ENCODE data around the gene NFIB. TPM values are rescaled to one million over a fixed set of nuclear protein-coding genes. Genes with fewer than 3 reads are reported as not detected.

The NFIB gene
- total RNA-seq, 2 experiments from 2014 or later = 13.7 to 25.1 TPM

DNA sequence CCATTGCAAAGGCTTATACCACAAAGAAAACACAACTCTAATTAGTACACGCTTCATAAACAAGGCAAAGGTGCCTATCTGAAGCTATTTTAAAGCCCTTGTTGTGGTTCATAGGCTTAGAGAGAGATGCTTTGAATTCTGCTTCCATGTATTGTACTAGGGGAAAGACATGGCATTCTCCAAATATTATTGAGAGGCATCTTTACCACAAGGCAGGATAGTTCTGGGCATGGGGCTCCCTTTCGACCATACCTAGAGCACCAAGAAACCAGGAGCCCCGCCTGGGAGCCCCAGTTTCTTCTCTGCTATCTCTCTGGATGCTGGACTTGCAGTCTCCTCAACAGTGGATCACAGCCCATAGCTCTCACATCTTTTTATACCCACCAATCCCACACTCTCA, 93.7 kb downstream of the NFIB start:
- no peak overlapping the region for H3K4me2 ChIP-seq (ENCODE audit: low read length)
- no peak for DNase-seq (ENCODE audit: low spot score)
- TF ChIP-seq, protein P1, sequence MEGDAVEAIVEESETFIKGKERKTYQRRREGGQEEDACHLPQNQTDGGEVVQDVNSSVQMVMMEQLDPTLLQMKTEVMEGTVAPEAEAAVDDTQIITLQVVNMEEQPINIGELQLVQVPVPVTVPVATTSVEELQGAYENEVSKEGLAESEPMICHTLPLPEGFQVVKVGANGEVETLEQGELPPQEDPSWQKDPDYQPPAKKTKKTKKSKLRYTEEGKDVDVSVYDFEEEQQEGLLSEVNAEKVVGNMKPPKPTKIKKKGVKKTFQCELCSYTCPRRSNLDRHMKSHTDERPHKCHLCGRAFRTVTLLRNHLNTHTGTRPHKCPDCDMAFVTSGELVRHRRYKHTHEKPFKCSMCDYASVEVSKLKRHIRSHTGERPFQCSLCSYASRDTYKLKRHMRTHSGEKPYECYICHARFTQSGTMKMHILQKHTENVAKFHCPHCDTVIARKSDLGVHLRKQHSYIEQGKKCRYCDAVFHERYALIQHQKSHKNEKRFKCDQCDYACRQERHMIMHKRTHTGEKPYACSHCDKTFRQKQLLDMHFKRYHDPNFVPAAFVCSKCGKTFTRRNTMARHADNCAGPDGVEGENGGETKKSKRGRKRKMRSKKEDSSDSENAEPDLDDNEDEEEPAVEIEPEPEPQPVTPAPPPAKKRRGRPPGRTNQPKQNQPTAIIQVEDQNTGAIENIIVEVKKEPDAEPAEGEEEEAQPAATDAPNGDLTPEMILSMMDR (conservative IDR thresholded peaks at IDR 0.05; ENCODE audit: low read length) = no peak
- TF ChIP-seq EZH2phosphoT487 (IDR thresholded peaks at IDR 0.05; ENCODE audit: borderline replicate concordance, low read depth, low read length) = no peak
- H3K36me3 ChIP-seq (ENCODE audit: insufficient read depth, low read length) = no peaks in the 10 kb centered on the region
- ChIA-PET POLR2A (interaction anchor here (1.2 to 2.9 kb wide), 2 partner anchors 14 to 21 kb away, joined by 5 to 11 read pairs; no protein-coding TSS in a partner anchor), CTCF (ENCODE audit: unreplicated experiment) (no interaction called here)
- no peaks in the 10 kb centered on the region for H3K79me2 ChIP-seq (ENCODE audit: insufficient read depth, low read depth, low read length)
- no peak overlapping the region for H3K4me3 ChIP-seq (ENCODE audit: low read depth, low read length, poor library complexity, severe bottlenecking)
- H4K20me1 ChIP-seq (ENCODE audit: insufficient read depth, low read length) = no peaks in the 10 kb centered on the region
- H3K9me2 ChIP-seq (ENCODE audit: insufficient read depth, low read length) = no peaks in the 10 kb centered on the region
- H3K27ac ChIP-seq (ENCODE audit: low read depth, low read length, poor library complexity, severe bottlenecking) = no peak overlapping the region
- no peaks in the 10 kb centered on the region for H3K4me1 ChIP-seq (ENCODE audit: insufficient read depth, low read length, poor library complexity, severe bottlenecking)
- no peak overlapping the region for H2AFZ ChIP-seq (ENCODE audit: low read length)
- BruUV-seq (replicated peaks) = no TSS peak
- intact Hi-C loops (cut with micrococcal nuclease; ENCODE audit: unreplicated experiment) = no loop called here
- H3K9me3 ChIP-seq (ENCODE audit: low read length) = no peaks in the 10 kb centered on the region

DNA sequence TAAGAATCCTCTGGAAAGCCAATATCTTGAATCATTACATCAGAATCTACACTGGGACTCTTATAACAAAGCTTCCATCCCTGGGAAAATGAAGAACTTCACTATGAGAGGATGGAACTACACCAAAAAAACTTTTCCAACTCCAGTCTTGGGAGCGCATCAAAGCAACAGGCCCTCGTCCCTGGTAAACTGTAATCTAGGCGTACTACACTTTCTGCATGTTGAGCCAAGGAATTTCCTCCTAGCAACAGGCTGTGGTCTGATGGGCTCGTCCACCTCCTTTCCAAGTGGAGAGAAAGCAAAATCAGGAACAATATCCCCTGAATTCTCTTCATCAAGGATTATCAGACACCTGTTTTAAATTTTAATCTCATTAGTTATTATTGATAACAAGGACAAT, 94.1 kb downstream of the NFIB start:
- Histone ChIP-seq H3K4me3 (ENCODE audit: low read depth, low read length, poor library complexity, severe bottlenecking) (no peak overlapping the region), H3K4me2 (ENCODE audit: low read length) (no peak overlapping the region), H4K20me1 (ENCODE audit: insufficient read depth, low read length) (no peaks in the 10 kb centered on the region), H3K4me1 (ENCODE audit: insufficient read depth, low read length, poor library complexity, severe bottlenecking) (no peaks in the 10 kb centered on the region), H2AFZ (ENCODE audit: low read length) (no peak overlapping the region), H3K79me2 (ENCODE audit: insufficient read depth, low read depth, low read length) (no peaks in the 10 kb centered on the region), H3K27ac (ENCODE audit: low read depth, low read length, poor library complexity, severe bottlenecking) (no peak overlapping the region), H3K9me2 (ENCODE audit: insufficient read depth, low read length) (no peaks in the 10 kb centered on the region), H3K36me3 (ENCODE audit: insufficient read depth, low read length) (no peaks in the 10 kb centered on the region), H3K9me3 (ENCODE audit: low read length) (no peaks in the 10 kb centered on the region)
- BruUV-seq (replicated peaks) = no TSS peak
- POLR2A ChIA-PET = interaction anchor here (1.2 to 2.9 kb wide), 2 partner anchors 15 to 21 kb away, joined by 5 to 11 read pairs; no protein-coding TSS in a partner anchor
- TF ChIP-seq, protein P1 (conservative IDR thresholded peaks at IDR 0.05; ENCODE audit: low read length) = no peak
- TF ChIP-seq EZH2phosphoT487 (IDR thresholded peaks at IDR 0.05; ENCODE audit: borderline replicate concordance, low read depth, low read length) = no peak
- no peak for DNase-seq (ENCODE audit: low spot score)
- intact Hi-C loops (cut with micrococcal nuclease; ENCODE audit: unreplicated experiment) = loop anchor here (5.0 kb wide), 1 partner anchor 623 kb away; no protein-coding TSS in a partner anchor
- CTCF ChIA-PET (ENCODE audit: unreplicated experiment) = no interaction called here

DNA sequence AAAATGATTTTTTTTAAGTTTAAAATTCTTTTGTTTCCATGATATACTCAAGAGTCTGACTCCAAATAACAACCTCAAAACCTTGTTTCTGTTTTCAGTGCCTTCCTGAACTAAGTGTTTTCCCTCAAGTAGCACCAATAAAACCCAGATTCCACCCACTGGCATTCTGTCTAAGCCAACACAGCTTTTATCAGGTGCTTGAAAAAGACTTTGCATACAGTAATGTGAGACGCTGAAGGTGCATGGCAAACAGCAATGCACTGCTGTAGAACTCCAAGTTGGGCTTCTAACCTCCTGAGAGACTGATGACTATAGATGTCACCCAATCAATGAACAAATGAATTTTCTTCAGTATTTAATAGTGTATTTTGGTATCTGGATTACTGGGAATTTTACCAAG, 95.7 kb downstream of the NFIB start:
- no peak overlapping the region for H3K27ac ChIP-seq (ENCODE audit: low read depth, low read length, poor library complexity, severe bottlenecking)
- no TSS peak for BruUV-seq (replicated peaks)
- no peaks in the 10 kb centered on the region for H3K9me2 ChIP-seq (ENCODE audit: insufficient read depth, low read length)
- no peaks in the 10 kb centered on the region for H3K9me3 ChIP-seq (ENCODE audit: low read length)
- no peak overlapping the region for H3K4me2 ChIP-seq (ENCODE audit: low read length)
- ChIA-PET POLR2A (no interaction called here), CTCF (ENCODE audit: unreplicated experiment) (no interaction called here)
- H2AFZ ChIP-seq (ENCODE audit: low read length) = no peak overlapping the region
- H3K79me2 ChIP-seq (ENCODE audit: insufficient read depth, low read depth, low read length) = no peaks in the 10 kb centered on the region
- TF ChIP-seq, protein P1 (conservative IDR thresholded peaks at IDR 0.05; ENCODE audit: low read length) = no peak
- TF ChIP-seq EZH2phosphoT487 (IDR thresholded peaks at IDR 0.05; ENCODE audit: borderline replicate concordance, low read depth, low read length) = no peak
- H3K4me3 ChIP-seq (ENCODE audit: low read depth, low read length, poor library complexity, severe bottlenecking) = no peak overlapping the region
- intact Hi-C loops (cut with micrococcal nuclease; ENCODE audit: unreplicated experiment) = loop anchor here (5.0 kb wide), 1 partner anchor 621 kb away; no protein-coding TSS in a partner anchor
- no peaks in the 10 kb centered on the region for H3K36me3 ChIP-seq (ENCODE audit: insufficient read depth, low read length)
- no peaks in the 10 kb centered on the region for H3K4me1 ChIP-seq (ENCODE audit: insufficient read depth, low read length, poor library complexity, severe bottlenecking)
- DNase-seq (ENCODE audit: low spot score) = no peak
- H4K20me1 ChIP-seq (ENCODE audit: insufficient read depth, low read length) = no peaks in the 10 kb centered on the region
